WTC11 (cell line): ENCODE results near the gene FBXL2. TPM values are rescaled to one million over a fixed set of nuclear protein-coding genes. Genes with fewer than 3 reads are reported as not detected.
A peak's percentile ranks its signal among the peaks of the same experiment; 100 is the strongest.

Experiments
- ATAC-seq: fragments of 200-7000 bp; cut with Tn5 transposase; 2 replicates; pipeline ENCODE4 v1.10.0; 2021; ENCODE audit warnings: mild to moderate bottlenecking, moderate library complexity
- CTCF ChIA-PET: fragments of 300-600 bp; sonication (Branson Sonifier 250); formaldehyde crosslinking; loops from one replicate; lab custom pipeline; 2021; ENCODE audit warnings: antibody characterized with exemption; lab: Charles Lee
- POLR2A ChIA-PET: fragments of 350-600 bp; sonication (Branson Sonifier 250); formaldehyde crosslinking; loops from one replicate; lab custom pipeline; 2021; ENCODE audit warnings: antibody characterized with exemption; lab: Charles Lee
- DNase-seq: peaks from one replicate; pipeline ENCODE4 v3.0.0; 2021; ENCODE audit warnings: low spot score
- H3K27ac Mint-ChIP-seq: 2 replicates; pipeline ENCODE4 v1.8.0; 2021; ENCODE audit warnings: mixed read lengths
- H3K27me3 Mint-ChIP-seq: 2 replicates; pipeline ENCODE4 v1.8.0; 2021; ENCODE audit warnings: low read depth, mild to moderate bottlenecking, moderate library complexity, mixed read lengths
- H3K36me3 Mint-ChIP-seq: 2 replicates; pipeline ENCODE4 v1.8.0; 2021; ENCODE audit warnings: mixed read lengths
- H3K4me1 Mint-ChIP-seq: 2 replicates; pipeline ENCODE4 v1.8.0; 2022; ENCODE audit warnings: mixed read lengths
- H3K4me3 Mint-ChIP-seq: 2 replicates; pipeline ENCODE4 v1.8.0; 2021; ENCODE audit warnings: mild to moderate bottlenecking, moderate library complexity, mixed read lengths
- H3K9me3 Mint-ChIP-seq: 2 replicates; pipeline ENCODE4 v1.8.0; 2021; ENCODE audit warnings: mixed read lengths
- ELF4 ChIP-seq: sonication (generic); formaldehyde crosslinking; IDR thresholded peaks from 2 replicates; pipeline ENCODE4 v1.8.1; 2022; ENCODE audit warnings: low read depth, mild to moderate bottlenecking, moderate library complexity, missing genetic modification reagents
- ESRRA ChIP-seq: sonication (generic); formaldehyde crosslinking; IDR thresholded peaks from 2 replicates; pipeline ENCODE4 v1.8.1; 2022; ENCODE audit warnings: mild to moderate bottlenecking, missing genetic modification reagents, borderline replicate concordance
- GTF2I ChIP-seq: fragments of 250-450 bp; sonication (Bioruptor Pico); conservative IDR thresholded peaks from 2 replicates; pipeline ENCODE4 v1.4.0; 2021; ENCODE audit warnings: mild to moderate bottlenecking
- HMGA2 ChIP-seq: fragments of 250-450 bp; sonication (Bioruptor Pico); IDR thresholded peaks from 2 replicates; pipeline ENCODE4 v1.4.0; 2021; ENCODE audit warnings: mild to moderate bottlenecking, moderate library complexity
- KAT7 ChIP-seq: sonication (generic); formaldehyde crosslinking; IDR thresholded peaks from 2 replicates; pipeline ENCODE4 v1.8.1; 2023; ENCODE audit warnings: missing genetic modification reagents, mild to moderate bottlenecking, borderline replicate concordance
- NFE2L1 ChIP-seq: sonication (generic); formaldehyde crosslinking; IDR thresholded peaks from 2 replicates; pipeline ENCODE4 v1.8.1; 2023; ENCODE audit warnings: missing genetic modification reagents
- NR3C1 ChIP-seq: sonication (generic); formaldehyde crosslinking; conservative IDR thresholded peaks from 2 replicates; pipeline ENCODE4 v1.8.1; 2023; ENCODE audit warnings: low read depth, mild to moderate bottlenecking, missing genetic modification reagents
- OVOL2 ChIP-seq: fragments of 250-450 bp; sonication (Bioruptor Pico); IDR thresholded peaks from 2 replicates; pipeline ENCODE4 v1.9.0; 2021; ENCODE audit warnings: mild to moderate bottlenecking, borderline replicate concordance
- ZNF263 ChIP-seq: sonication (generic); formaldehyde crosslinking; IDR thresholded peaks from 2 replicates; pipeline ENCODE4 v1.8.1; 2022; ENCODE audit warnings: low read depth, mild to moderate bottlenecking, moderate library complexity, missing genetic modification reagents
- ZNF317 ChIP-seq: sonication (generic); formaldehyde crosslinking; IDR thresholded peaks from 2 replicates; pipeline ENCODE4 v1.8.1; 2023; ENCODE audit warnings: low read depth, mild to moderate bottlenecking, moderate library complexity, missing genetic modification reagents, borderline replicate concordance
- ZNF423 ChIP-seq: fragments of 250-450 bp; sonication (Bioruptor Pico); IDR thresholded peaks from 2 replicates; pipeline ENCODE4 v2.1.2; 2022; ENCODE audit warnings: mild to moderate bottlenecking, moderate library complexity
- total RNA-seq: library from RNA; stranded (reverse); gene quantifications from 3 replicates; pipeline ENCODE4 v1.2.3, GENCODE V29; 2021
- TF ChIP-seq, protein P1 (sequence below): fragments of 250-450 bp; sonication (Bioruptor Pico); IDR thresholded peaks from 2 replicates; pipeline ENCODE4 v2.1.2; 2022; ENCODE audit warnings: mild to moderate bottlenecking, moderate library complexity
- TF ChIP-seq, protein P2 (sequence below): sonication (generic); formaldehyde crosslinking; IDR thresholded peaks from 2 replicates; pipeline ENCODE4 v1.8.0; 2022; ENCODE audit warnings: mild to moderate bottlenecking, missing genetic modification reagents
- TF ChIP-seq, protein P3 (sequence below): sonication (generic); formaldehyde crosslinking; IDR thresholded peaks from 2 replicates; pipeline ENCODE4 v1.8.0; 2022; ENCODE audit warnings: mild to moderate bottlenecking, missing genetic modification reagents
- TF ChIP-seq, protein P4 (sequence below): sonication (generic); formaldehyde crosslinking; IDR thresholded peaks from 2 replicates; pipeline ENCODE4 v1.8.0; 2022; ENCODE audit warnings: mild to moderate bottlenecking, missing genetic modification reagents
- TF ChIP-seq, protein P5 (sequence below): fragments of 250-450 bp; sonication (Bioruptor Pico); IDR thresholded peaks from 2 replicates; pipeline ENCODE4 v1.9.0; 2021; ENCODE audit warnings: moderate library complexity, mild to moderate bottlenecking, inconsistent platforms, borderline replicate concordance
- TF ChIP-seq, protein P6 (sequence below): sonication (generic); formaldehyde crosslinking; IDR thresholded peaks from 2 replicates; pipeline ENCODE4 v1.8.0; 2022; ENCODE audit warnings: missing genetic modification reagents
- TF ChIP-seq, protein P7 (sequence below): sonication (generic); formaldehyde crosslinking; IDR thresholded peaks from 2 replicates; pipeline ENCODE4 v1.8.1; 2022; ENCODE audit warnings: missing genetic modification reagents, borderline replicate concordance
- TF ChIP-seq, protein P8 (sequence below): sonication (generic); formaldehyde crosslinking; IDR thresholded peaks from 2 replicates; pipeline ENCODE4 v1.8.1; 2022; ENCODE audit warnings: low read depth, missing genetic modification reagents, borderline replicate concordance

The FBXL2 gene
- total RNA-seq, 1 experiment from 2014 or later = 2.9 TPM

DNA sequence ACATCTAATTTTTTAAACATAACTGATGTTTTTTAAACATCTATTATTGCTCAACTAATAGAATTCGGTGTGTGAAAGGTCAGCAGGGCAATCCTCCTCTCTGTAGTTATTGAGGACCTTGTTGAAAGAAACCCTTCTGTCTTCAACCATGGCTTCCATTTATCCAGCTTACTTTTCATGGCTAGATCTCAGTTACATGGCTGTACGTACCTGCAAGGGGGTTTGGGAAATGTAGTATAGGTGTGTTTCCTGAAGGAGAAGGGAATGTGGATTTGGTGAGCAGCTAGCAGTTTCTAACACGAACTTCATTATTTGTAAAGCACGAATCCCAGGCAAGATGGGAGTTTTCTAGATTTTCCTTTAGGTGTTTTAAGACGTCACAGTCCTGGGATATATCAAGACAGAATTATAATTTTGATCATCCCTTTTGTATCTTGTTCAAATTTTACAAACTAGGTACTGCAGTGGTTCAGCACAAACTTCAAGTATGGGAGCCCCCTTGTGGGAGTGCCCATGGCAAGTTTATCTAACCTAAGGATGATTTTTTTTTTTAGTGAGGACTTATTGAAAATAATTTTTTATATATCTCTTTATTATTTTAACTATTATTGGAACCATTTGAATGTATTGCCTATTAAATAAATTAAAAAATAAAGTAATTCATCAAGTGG lies 41.6 kb downstream of the FBXL2 start:
- DNase-seq (no peak), ATAC-seq (peak; percentile 89)
- POLR2A ChIA-PET = no interaction called here
- CTCF ChIA-PET = interaction anchor here (0.6 to 2.1 kb wide), 7 partner anchors 38 to 278 kb away, joined by 3 to 22 read pairs (median 4); no protein-coding TSS in a partner anchor
- Mint-ChIP-seq H3K27me3 (no peaks in the 10 kb centered on the region), H3K4me3 (no peak overlapping the region), H3K36me3 (no peaks in the 10 kb centered on the region), H3K4me1 (peaks cover 23% of the 10 kb centered on the region), H3K9me3 (peaks cover 12% of the 10 kb centered on the region), H3K27ac (no peak overlapping the region)
- TF ChIP-seq ZNF423 (CRISPR knock-in tag) (no peak), HMGA2 (CRISPR knock-in tag) (peak; percentile 10; the same call in 1 of the 2 replicates)

DNA sequence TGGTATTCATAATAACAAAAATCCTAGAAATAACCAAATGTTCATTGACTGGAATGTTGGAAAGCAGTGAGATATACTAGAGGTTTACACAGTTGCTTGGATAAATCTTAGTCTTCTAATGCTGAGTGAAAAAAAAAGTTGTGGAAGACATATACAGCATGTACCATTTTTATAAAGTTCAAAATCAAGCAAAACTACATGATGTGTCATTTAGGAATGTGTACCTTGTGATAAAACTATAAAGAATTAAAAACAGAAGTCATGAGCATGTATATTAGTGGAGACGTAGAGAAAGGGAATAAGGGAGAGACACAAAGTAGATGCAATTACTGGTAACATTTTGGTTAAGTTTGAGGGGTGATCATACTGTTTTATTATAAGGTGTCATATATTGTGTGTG lies 45.2 kb downstream of the FBXL2 start:
- H3K9me3 Mint-ChIP-seq = peaks cover 23% of the 10 kb centered on the region
- H3K27me3 Mint-ChIP-seq = no peaks in the 10 kb centered on the region
- no peaks in the 10 kb centered on the region for H3K36me3 Mint-ChIP-seq
- DNase-seq (no peak), ATAC-seq (no peak)
- TF ChIP-seq, protein P1, sequence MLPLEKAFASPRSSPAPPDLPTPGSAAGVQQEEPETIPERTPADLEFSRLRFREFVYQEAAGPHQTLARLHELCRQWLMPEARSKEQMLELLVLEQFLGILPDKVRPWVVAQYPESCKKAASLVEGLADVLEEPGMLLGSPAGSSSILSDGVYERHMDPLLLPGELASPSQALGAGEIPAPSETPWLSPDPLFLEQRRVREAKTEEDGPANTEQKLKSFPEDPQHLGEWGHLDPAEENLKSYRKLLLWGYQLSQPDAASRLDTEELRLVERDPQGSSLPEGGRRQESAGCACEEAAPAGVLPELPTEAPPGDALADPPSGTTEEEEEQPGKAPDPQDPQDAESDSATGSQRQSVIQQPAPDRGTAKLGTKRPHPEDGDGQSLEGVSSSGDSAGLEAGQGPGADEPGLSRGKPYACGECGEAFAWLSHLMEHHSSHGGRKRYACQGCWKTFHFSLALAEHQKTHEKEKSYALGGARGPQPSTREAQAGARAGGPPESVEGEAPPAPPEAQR (CRISPR knock-in tag) = no peak
- TF ChIP-seq ZNF263 (CRISPR knock-in tag) (no peak), ZNF317 (no peak), NFE2L1 (no peak), KAT7 (no peak), GTF2I (CRISPR knock-in tag) (no peak), OVOL2 (CRISPR knock-in tag) (no peak), ZNF423 (CRISPR knock-in tag) (no peak), NR3C1 (CRISPR knock-in tag) (no peak), ELF4 (CRISPR knock-in tag) (no peak), ESRRA (CRISPR knock-in tag) (no peak)
- TF ChIP-seq, protein P2, sequence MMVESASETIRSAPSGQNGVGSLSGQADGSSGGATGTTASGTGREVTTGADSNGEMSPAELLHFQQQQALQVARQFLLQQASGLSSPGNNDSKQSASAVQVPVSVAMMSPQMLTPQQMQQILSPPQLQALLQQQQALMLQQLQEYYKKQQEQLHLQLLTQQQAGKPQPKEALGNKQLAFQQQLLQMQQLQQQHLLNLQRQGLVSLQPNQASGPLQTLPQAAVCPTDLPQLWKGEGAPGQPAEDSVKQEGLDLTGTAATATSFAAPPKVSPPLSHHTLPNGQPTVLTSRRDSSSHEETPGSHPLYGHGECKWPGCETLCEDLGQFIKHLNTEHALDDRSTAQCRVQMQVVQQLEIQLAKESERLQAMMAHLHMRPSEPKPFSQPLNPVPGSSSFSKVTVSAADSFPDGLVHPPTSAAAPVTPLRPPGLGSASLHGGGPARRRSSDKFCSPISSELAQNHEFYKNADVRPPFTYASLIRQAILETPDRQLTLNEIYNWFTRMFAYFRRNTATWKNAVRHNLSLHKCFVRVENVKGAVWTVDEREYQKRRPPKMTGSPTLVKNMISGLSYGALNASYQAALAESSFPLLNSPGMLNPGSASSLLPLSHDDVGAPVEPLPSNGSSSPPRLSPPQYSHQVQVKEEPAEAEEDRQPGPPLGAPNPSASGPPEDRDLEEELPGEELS (CRISPR knock-in tag) = no peak
- TF ChIP-seq, protein P3, sequence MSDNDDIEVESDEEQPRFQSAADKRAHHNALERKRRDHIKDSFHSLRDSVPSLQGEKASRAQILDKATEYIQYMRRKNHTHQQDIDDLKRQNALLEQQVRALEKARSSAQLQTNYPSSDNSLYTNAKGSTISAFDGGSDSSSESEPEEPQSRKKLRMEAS (CRISPR knock-in tag) = no peak
- TF ChIP-seq, protein P4, sequence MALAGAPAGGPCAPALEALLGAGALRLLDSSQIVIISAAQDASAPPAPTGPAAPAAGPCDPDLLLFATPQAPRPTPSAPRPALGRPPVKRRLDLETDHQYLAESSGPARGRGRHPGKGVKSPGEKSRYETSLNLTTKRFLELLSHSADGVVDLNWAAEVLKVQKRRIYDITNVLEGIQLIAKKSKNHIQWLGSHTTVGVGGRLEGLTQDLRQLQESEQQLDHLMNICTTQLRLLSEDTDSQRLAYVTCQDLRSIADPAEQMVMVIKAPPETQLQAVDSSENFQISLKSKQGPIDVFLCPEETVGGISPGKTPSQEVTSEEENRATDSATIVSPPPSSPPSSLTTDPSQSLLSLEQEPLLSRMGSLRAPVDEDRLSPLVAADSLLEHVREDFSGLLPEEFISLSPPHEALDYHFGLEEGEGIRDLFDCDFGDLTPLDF (CRISPR knock-in tag) = no peak
- TF ChIP-seq, protein P5, sequence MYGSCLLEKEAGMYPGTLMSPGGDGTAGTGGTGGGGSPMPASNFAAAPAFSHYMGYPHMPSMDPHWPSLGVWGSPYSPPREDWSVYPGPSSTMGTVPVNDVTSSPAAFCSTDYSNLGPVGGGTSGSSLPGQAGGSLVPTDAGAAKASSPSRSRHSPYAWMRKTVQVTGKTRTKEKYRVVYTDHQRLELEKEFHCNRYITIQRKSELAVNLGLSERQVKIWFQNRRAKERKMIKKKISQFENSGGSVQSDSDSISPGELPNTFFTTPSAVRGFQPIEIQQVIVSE = no peak
- TF ChIP-seq, protein P6, sequence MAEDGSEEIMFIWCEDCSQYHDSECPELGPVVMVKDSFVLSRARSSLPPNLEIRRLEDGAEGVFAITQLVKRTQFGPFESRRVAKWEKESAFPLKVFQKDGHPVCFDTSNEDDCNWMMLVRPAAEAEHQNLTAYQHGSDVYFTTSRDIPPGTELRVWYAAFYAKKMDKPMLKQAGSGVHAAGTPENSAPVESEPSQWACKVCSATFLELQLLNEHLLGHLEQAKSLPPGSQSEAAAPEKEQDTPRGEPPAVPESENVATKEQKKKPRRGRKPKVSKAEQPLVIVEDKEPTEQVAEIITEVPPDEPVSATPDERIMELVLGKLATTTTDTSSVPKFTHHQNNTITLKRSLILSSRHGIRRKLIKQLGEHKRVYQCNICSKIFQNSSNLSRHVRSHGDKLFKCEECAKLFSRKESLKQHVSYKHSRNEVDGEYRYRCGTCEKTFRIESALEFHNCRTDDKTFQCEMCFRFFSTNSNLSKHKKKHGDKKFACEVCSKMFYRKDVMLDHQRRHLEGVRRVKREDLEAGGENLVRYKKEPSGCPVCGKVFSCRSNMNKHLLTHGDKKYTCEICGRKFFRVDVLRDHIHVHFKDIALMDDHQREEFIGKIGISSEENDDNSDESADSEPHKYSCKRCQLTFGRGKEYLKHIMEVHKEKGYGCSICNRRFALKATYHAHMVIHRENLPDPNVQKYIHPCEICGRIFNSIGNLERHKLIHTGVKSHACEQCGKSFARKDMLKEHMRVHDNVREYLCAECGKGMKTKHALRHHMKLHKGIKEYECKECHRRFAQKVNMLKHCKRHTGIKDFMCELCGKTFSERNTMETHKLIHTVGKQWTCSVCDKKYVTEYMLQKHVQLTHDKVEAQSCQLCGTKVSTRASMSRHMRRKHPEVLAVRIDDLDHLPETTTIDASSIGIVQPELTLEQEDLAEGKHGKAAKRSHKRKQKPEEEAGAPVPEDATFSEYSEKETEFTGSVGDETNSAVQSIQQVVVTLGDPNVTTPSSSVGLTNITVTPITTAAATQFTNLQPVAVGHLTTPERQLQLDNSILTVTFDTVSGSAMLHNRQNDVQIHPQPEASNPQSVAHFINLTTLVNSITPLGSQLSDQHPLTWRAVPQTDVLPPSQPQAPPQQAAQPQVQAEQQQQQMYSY (CRISPR knock-in tag) = no peak
- TF ChIP-seq, protein P7, sequence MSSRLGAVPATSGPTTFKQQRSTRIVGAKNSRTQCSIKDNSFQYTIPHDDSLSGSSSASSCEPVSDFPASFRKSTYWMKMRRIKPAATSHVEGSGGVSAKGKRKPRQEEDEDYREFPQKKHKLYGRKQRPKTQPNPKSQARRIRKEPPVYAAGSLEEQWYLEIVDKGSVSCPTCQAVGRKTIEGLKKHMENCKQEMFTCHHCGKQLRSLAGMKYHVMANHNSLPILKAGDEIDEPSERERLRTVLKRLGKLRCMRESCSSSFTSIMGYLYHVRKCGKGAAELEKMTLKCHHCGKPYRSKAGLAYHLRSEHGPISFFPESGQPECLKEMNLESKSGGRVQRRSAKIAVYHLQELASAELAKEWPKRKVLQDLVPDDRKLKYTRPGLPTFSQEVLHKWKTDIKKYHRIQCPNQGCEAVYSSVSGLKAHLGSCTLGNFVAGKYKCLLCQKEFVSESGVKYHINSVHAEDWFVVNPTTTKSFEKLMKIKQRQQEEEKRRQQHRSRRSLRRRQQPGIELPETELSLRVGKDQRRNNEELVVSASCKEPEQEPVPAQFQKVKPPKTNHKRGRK (CRISPR knock-in tag) = no peak
- TF ChIP-seq, protein P8, sequence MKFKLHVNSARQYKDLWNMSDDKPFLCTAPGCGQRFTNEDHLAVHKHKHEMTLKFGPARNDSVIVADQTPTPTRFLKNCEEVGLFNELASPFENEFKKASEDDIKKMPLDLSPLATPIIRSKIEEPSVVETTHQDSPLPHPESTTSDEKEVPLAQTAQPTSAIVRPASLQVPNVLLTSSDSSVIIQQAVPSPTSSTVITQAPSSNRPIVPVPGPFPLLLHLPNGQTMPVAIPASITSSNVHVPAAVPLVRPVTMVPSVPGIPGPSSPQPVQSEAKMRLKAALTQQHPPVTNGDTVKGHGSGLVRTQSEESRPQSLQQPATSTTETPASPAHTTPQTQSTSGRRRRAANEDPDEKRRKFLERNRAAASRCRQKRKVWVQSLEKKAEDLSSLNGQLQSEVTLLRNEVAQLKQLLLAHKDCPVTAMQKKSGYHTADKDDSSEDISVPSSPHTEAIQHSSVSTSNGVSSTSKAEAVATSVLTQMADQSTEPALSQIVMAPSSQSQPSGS (CRISPR knock-in tag) = no peak
- TF ChIP-seq, all 79 proteins: peak for 0
- Mint-ChIP-seq H3K27ac (no peak overlapping the region), H3K4me3 (no peak overlapping the region), H3K4me1 (peaks cover 11% of the 10 kb centered on the region)
- CTCF ChIA-PET = no interaction called here
- POLR2A ChIA-PET = no interaction called here
